Activated naive CD8-positive, alpha-beta T cell treated with anti-CD3 and anti-CD28 coated beads, Interleukin-2, amount 10 ng/mL, durations not matched to agents 7 days and 5 days (primary cell): ENCODE results near the gene STAG1. TPM values are rescaled to one million over a fixed set of nuclear protein-coding genes. Genes with fewer than 3 reads are reported as not detected.
"Not testable (repeated sequence)": the region's sequence is repeated elsewhere in the genome, so short reads cannot be mapped to it uniquely, and the experiment has no call there.

Experiments
- ATAC-seq: fragments of 150-1000 bp; cut with Tn5 transposase; one replicate; pipeline ENCODE4 v1.10.0; 2021; ENCODE audit warnings: low read depth, moderate library complexity
- POLR2A ChIA-PET: fragments of 350-600 bp; sonication (Branson Sonifier 250); formaldehyde crosslinking; loops from one replicate; lab custom pipeline; 2021; ENCODE audit warnings: antibody characterized with exemption; lab: Charles Lee
- DNase-seq: peaks from one replicate; pipeline ENCODE4 v3.0.0; 2021
- H3K27ac Mint-ChIP-seq: one replicate; pipeline ENCODE4 v1.8.0; 2022; ENCODE audit warnings: mild to moderate bottlenecking, mixed read lengths
- H3K27me3 Mint-ChIP-seq: one replicate; pipeline ENCODE4 v1.8.0; 2022; ENCODE audit warnings: mild to moderate bottlenecking, moderate library complexity, mixed read lengths
- H3K36me3 Mint-ChIP-seq: one replicate; pipeline ENCODE4 v1.8.0; 2021; ENCODE audit warnings: mild to moderate bottlenecking, mixed read lengths
- H3K4me1 Mint-ChIP-seq: one replicate; pipeline ENCODE4 v1.8.0; 2021; ENCODE audit warnings: mixed read lengths
- H3K4me3 Mint-ChIP-seq: one replicate; pipeline ENCODE4 v1.8.0; 2022; ENCODE audit warnings: mild to moderate bottlenecking, moderate library complexity, mixed read lengths
- H3K9me3 Mint-ChIP-seq: one replicate; pipeline ENCODE4 v1.8.0; 2021; ENCODE audit warnings: mixed read lengths
- total RNA-seq, 2 experiments: library from RNA; stranded (reverse); gene quantifications; one replicate each; pipeline ENCODE4 v1.2.3, GENCODE V29; 2021

The STAG1 gene
- total RNA-seq, 2 experiments from 2014 or later, result 39.4 to 43.7 TPM

DNA sequence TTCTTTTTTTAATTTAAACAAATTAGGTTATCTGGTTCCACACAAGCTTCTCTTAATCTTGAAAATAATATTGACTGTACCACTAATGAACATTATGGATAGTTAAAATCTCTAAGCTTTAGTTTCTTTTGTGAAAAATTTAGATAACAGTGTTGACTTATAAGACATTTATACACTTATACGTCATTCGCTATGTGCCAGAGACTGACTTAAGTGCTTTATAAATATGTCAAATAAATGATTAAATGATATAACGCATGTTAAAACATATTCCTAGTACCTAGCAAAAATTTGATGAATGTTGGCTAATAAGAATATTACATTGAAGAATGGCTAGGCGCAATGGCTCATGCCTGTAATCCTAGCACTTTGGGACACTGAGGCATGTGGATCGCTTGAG, 405.7 kb downstream of the STAG1 start:
- ATAC-seq (no peak), DNase-seq (no peak)
- POLR2A ChIA-PET, result no interaction called here
- Mint-ChIP-seq H3K4me1 (peaks cover 2% of the 10 kb centered on the region), H3K9me3 (no peaks in the 10 kb centered on the region), H3K27me3 (no peaks in the 10 kb centered on the region), H3K36me3 (peaks cover 14% of the 10 kb centered on the region), H3K4me3 (no peak overlapping the region), H3K27ac (no peak overlapping the region)

DNA sequence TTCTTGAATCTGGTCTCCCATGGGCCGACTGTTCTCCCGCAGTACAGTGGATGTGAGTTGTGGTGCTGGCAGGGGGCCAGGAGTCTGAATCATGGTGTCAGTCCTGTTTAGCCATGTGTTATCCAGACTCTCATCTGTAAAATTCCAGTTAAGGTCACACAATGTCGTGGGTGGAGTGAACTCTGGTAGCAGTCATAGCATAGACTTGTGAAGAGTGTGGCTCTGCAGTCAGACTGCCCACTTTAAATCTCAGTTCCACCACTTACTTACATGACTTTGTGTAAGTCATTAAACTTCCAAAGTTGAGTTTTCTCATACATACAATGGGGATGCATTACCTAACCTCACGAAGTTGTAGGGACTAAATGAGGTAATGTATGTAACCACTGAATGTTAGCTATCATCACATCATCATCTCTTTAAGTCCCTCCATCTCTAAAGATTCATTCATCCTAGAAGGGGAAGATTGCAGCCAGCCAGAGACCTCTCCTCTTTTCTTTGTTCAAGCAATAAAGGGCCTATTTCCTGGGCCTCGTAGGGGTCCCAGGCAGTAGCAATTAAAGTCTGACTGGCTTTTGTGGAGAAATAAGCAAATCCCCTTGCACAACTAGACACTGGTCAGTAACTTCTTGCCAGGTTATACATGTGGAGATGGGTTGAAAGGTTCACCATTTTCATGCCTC, 408.2 kb downstream of the STAG1 start:
- DNase-seq (no peak), ATAC-seq (no peak)
- Mint-ChIP-seq H3K4me1 (peaks cover 2% of the 10 kb centered on the region), H3K9me3 (no peaks in the 10 kb centered on the region), H3K4me3 (no peak overlapping the region), H3K27ac (no peak overlapping the region), H3K27me3 (no peaks in the 10 kb centered on the region), H3K36me3 (peaks cover 26% of the 10 kb centered on the region)
- POLR2A ChIA-PET, result no interaction called here

DNA sequence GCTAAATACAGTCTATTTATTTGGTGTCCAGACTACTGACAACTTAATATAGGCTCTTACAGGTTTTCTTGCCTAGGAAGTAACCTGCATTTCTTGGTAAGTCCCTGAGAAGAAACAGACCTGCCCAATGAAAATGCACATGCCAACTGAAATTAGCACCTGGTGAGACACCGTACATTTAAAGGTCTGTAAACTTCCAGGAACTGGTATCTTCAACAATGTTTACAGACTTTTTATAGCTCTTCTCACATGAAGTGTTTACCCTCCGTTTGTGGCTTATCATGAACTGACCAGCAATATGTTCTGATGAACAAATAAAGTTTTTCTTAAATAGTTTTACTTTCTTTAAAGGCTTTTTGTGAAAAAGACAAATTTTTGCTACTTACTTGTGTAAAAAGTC, 408.7 kb downstream of the STAG1 start:
- Mint-ChIP-seq H3K27me3 (no peaks in the 10 kb centered on the region), H3K9me3 (no peaks in the 10 kb centered on the region), H3K36me3 (peaks cover 27% of the 10 kb centered on the region), H3K27ac (no peak overlapping the region), H3K4me1 (peaks cover 2% of the 10 kb centered on the region), H3K4me3 (no peak overlapping the region)
- ATAC-seq, result no peak
- DNase-seq, result no peak
- POLR2A ChIA-PET, result no interaction called here

DNA sequence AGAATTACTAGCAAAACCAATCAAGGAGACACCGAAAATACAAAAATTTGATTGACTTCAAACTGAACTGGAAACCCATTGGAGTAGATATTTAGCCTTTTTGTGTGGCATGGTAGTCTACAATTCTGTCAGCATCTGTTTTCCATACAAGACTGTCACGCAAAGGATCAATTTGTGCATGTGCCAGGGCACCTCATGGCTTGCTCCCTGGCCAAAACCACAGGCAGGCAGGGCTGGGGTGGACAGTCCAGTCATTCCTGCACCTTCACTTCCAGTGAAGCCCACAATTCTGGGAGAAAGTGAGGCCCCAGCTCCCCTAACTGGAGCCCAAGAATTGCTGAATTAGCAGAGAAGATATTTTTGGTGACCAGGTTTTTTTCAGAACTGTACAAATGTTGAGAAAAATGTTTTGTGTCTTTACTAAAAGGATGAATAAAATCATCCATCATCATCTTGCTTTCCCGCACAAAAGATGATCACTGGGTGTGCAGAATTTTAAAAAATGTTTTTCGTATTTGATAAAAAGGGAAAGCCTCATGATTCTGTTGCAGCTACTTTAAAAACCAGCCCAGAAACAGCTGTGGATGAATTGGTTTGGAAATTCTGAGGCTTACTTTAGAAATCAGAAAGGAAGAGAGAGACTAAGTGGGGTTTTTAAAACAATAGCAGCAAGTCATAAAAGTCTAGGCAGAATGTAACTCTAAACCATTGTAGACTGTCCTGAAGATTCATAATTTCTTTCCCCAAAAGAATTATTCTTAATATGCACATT, 415.7 kb downstream of the STAG1 start:
- ATAC-seq (no peak), DNase-seq (no peak)
- POLR2A ChIA-PET, result no interaction called here
- Mint-ChIP-seq H3K9me3 (no peaks in the 10 kb centered on the region), H3K27me3 (no peaks in the 10 kb centered on the region), H3K4me1 (no peaks in the 10 kb centered on the region), H3K27ac (no peak overlapping the region), H3K36me3 (peaks cover 44% of the 10 kb centered on the region), H3K4me3 (no peak overlapping the region)

DNA sequence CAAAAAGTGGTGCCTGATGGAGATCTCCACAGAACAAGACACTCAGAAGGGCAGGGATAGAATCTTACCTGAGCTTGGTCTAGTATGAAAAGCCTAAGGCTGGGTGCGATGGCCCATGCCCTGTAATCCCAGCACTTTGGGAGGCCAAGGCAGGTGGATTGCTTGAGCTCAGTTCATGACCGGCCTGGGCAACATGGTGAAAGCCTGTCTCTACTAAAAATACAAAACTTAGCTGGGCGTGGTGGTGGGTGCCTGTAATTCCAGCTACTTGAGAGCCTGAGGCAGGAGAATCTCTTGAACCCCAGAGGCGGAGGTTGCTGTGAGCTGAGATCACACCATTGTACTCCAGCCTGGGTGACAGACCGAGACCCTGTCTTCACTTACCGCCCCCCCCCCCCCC, 417.5 kb downstream of the STAG1 start:
- ATAC-seq, H3K4me1 Mint-ChIP-seq, DNase-seq, POLR2A ChIA-PET, H3K27me3 Mint-ChIP-seq, H3K27ac Mint-ChIP-seq, H3K4me3 Mint-ChIP-seq, H3K9me3 Mint-ChIP-seq: not testable (repeated sequence)
- H3K36me3 Mint-ChIP-seq, result peaks cover 36% of the 10 kb centered on the region

DNA sequence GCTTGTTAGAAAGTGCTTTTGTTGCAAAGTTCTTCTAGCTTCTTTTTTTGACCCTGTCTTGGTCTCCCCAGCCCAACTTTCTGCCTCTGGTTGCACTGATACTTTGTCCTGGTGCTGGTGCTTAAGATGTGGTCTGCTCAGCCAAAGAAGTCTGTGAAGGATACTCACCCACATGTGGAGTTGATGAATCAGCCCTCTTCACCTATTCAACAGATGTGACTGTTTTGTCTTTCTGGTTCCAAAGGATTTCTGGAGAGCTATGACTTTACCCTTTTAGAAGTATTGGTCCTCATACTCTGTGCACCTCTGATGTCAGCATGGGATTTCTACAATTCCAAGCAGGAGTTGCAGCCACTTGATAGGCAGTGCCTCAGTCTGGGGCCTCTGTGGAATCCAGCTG, 418.0 kb downstream of the STAG1 start:
- H3K4me3 Mint-ChIP-seq, result no peak overlapping the region
- no peaks in the 10 kb centered on the region for H3K9me3 Mint-ChIP-seq
- no peaks in the 10 kb centered on the region for H3K27me3 Mint-ChIP-seq
- POLR2A ChIA-PET, result no interaction called here
- no peak for ATAC-seq
- DNase-seq, result no peak
- peaks cover 38% of the 10 kb centered on the region for H3K36me3 Mint-ChIP-seq
- no peak overlapping the region for H3K27ac Mint-ChIP-seq
- H3K4me1 Mint-ChIP-seq, result no peaks in the 10 kb centered on the region

DNA sequence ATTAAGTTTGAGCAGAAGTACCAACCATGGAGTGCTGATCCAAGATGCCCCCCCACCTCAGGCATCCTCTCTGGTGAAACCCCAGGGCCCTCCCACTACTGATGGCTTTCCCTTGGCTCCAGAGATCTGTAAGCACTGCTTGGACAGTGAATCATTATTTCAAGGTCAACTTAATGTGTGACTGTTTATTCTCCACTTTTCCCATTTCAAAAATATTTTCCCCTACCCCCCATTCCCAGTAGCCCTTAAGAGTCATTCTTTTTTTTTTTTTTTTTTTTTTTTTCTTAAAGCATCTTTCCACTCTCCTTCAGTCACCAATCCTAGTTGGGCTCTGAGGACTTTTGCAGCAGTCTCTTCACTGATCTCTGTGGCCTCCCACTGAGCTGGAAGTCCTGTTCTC, 419.4 kb downstream of the STAG1 start:
- H3K4me3 Mint-ChIP-seq, result no peak overlapping the region
- no peak overlapping the region for H3K27ac Mint-ChIP-seq
- H3K9me3 Mint-ChIP-seq, result no peaks in the 10 kb centered on the region
- peaks cover 42% of the 10 kb centered on the region for H3K36me3 Mint-ChIP-seq
- DNase-seq (no peak), ATAC-seq (no peak)
- no peaks in the 10 kb centered on the region for H3K27me3 Mint-ChIP-seq
- H3K4me1 Mint-ChIP-seq, result no peaks in the 10 kb centered on the region
- POLR2A ChIA-PET, result interaction anchor here (0.5 kb wide), 1 partner anchor 306 kb away, joined by 3 read pairs; no protein-coding TSS in a partner anchor

DNA sequence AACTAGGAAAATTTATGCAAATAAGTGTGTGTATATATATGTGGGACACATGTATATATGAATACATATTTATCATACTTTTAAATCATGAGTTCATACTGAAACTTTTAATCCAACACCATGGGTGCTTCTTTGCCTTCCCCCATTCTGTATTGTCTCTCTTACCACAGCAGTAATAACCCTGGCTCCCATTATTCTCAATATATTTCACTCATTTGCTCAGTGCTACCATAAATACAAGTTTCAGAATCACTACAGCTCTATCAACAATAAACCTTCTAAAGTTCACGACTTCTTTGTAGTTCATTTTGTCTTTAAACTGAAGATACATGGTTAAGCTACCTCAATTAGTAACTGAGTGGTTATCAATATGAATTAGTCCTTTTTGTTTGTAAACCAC, 419.9 kb downstream of the STAG1 start:
- no peaks in the 10 kb centered on the region for H3K9me3 Mint-ChIP-seq
- H3K27ac Mint-ChIP-seq, result no peak overlapping the region
- POLR2A ChIA-PET, result interaction anchor here (0.5 kb wide), 1 partner anchor 306 kb away, joined by 3 read pairs; no protein-coding TSS in a partner anchor
- DNase-seq (no peak), ATAC-seq (no peak)
- H3K36me3 Mint-ChIP-seq, result peaks cover 42% of the 10 kb centered on the region
- H3K27me3 Mint-ChIP-seq, result no peaks in the 10 kb centered on the region
- no peak overlapping the region for H3K4me3 Mint-ChIP-seq
- no peaks in the 10 kb centered on the region for H3K4me1 Mint-ChIP-seq

DNA sequence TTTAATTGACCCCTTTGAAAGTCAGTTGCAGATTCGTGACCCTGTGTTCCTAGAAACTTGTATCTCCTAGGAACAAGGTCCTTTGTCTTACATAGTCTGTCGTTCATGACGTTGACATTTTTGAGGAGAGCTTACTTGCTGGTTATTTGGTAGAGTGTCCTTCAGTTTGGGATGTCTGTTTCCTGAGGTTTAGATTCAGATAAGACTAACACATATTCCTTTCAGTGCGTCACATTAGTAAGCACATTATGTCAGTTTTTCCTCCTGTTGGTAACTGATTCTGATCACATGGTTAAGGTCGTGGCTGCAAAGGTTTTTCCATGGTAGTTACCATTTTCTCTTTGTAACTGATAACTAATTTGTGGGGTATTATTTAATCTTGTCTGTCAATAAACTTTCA, 421.3 kb downstream of the STAG1 start:
- Mint-ChIP-seq H3K4me3 (no peak overlapping the region), H3K27ac (no peak overlapping the region), H3K27me3 (no peaks in the 10 kb centered on the region), H3K4me1 (no peaks in the 10 kb centered on the region), H3K36me3 (peaks cover 54% of the 10 kb centered on the region), H3K9me3 (no peaks in the 10 kb centered on the region)
- DNase-seq, result no peak
- POLR2A ChIA-PET, result no interaction called here
- no peak for ATAC-seq

DNA sequence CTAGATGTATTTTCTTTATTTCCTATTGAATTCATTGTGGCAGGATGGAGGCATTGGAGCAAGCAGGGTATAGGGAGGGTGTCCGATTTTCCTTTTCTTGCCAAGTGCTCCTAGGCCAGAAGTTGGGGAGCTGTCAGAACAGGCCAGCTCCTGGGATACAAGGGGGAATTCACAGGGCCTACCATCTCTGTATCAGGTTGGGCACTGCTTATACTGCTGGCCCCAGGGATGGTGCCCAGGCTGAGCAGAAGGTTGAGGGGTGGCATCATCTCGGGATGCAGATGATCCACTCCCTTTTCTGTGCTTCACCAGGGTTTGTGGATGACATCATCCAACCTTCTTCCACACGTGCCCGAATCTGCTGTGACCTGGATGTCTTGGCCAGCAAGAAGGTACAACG, 422.6 kb downstream of the STAG1 start:
- Mint-ChIP-seq H3K27me3 (no peaks in the 10 kb centered on the region), H3K27ac (no peak overlapping the region), H3K36me3 (peaks cover 51% of the 10 kb centered on the region), H3K4me1 (no peaks in the 10 kb centered on the region), H3K9me3 (no peaks in the 10 kb centered on the region), H3K4me3 (no peak overlapping the region)
- DNase-seq, result no peak
- ATAC-seq, result no peak
- POLR2A ChIA-PET, result no interaction called here

DNA sequence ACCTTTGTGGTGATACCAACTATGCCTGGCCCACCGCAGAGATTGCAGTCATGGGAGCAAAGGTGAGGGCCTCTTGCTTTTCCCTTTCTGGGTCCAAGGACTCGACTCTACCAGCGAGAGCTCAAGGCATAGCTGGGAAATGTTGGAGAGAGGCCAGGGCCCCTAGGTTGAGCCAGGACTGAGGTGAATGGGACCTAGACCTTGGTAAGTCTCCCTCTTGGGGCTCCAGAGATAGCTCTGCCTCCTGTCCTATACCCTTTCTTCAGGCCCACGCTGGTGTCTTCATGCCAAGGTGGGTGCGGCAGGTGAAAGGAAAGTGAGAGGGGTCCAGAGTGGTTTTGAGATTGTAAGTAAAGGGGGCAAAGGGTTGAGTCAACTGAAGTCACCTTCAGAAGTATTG, 424.5 kb downstream of the STAG1 start:
- peaks cover 10% of the 10 kb centered on the region for H3K9me3 Mint-ChIP-seq
- H3K27me3 Mint-ChIP-seq, result no peaks in the 10 kb centered on the region
- H3K4me3 Mint-ChIP-seq, result no peak overlapping the region
- peaks cover 51% of the 10 kb centered on the region for H3K36me3 Mint-ChIP-seq
- no peak overlapping the region for H3K27ac Mint-ChIP-seq
- ATAC-seq (no peak), DNase-seq (no peak)
- POLR2A ChIA-PET, result no interaction called here
- no peaks in the 10 kb centered on the region for H3K4me1 Mint-ChIP-seq

DNA sequence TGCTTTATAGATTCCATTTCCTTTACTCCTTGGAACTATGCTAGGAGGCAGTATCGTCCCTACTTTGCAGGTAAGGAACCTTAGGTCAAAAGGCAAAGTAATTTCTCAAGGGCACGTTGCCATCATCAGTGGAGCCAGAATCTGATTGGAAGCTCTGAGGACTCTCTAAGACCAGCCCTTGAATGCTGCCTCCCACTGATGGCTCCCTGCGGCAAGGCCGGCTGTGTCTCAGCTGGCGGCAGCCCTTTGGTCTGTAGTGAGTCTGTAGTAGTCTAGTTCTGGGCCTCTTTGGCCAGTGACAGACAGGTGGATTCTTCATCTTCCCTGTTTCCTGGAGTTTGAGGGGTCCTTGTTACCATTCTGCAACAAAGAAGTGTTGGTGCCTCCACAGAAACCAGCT, 425.9 kb downstream of the STAG1 start:
- Mint-ChIP-seq H3K4me1 (no peaks in the 10 kb centered on the region), H3K9me3 (peaks cover 19% of the 10 kb centered on the region), H3K27me3 (no peaks in the 10 kb centered on the region), H3K4me3 (no peak overlapping the region), H3K36me3 (peaks cover 60% of the 10 kb centered on the region), H3K27ac (no peak overlapping the region)
- no peak for DNase-seq
- POLR2A ChIA-PET, result no interaction called here
- ATAC-seq, result no peak

DNA sequence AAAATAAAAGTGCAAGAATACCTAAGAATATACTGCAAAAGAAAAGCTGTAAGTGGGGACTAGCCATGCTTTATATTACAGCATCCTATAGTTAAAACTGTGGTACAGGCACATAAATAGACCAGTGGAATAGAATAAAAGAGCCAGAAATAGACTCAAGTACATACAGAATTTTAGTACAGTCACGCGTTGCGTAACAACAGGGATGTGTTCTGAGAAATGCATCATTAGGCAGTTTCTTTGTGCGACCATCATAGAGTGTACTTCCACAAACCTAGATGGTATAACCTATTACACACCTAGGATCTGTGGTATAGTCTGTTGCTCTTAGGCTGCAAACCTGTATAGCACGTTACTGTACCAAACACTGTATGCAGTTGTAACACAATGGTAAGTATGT, 440.2 kb downstream of the STAG1 start:
- no peak overlapping the region for H3K27ac Mint-ChIP-seq
- no peaks in the 10 kb centered on the region for H3K27me3 Mint-ChIP-seq
- H3K4me3 Mint-ChIP-seq, result no peak overlapping the region
- H3K36me3 Mint-ChIP-seq, result peaks cover 11% of the 10 kb centered on the region
- H3K9me3 Mint-ChIP-seq, result no peaks in the 10 kb centered on the region
- no peaks in the 10 kb centered on the region for H3K4me1 Mint-ChIP-seq
- POLR2A ChIA-PET, result no interaction called here
- no peak for ATAC-seq
- DNase-seq, result no peak

DNA sequence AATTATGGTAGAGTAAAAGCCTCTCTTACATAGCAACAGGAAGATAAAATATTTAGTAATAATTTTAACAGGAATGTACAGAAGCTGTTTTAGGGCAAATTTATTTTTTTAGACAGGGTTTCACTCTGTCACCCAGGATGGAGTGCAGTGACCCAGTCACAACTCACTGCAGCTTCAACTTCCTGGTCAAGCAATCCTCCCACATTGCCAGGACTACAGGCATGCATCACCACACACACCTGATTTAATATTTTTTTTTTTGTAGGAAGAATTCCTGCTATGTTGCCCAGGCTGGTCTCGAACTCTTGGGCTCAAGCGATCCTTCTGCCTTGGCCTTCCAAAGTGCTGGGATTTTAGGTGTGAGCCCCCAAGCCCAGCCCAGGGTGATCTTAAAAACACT, 440.9 kb downstream of the STAG1 start:
- DNase-seq, result no peak
- Mint-ChIP-seq H3K4me3 (no peak overlapping the region), H3K27me3 (no peaks in the 10 kb centered on the region), H3K27ac (no peak overlapping the region), H3K9me3 (no peaks in the 10 kb centered on the region), H3K36me3 (peaks cover 11% of the 10 kb centered on the region), H3K4me1 (no peaks in the 10 kb centered on the region)
- POLR2A ChIA-PET, result no interaction called here
- no peak for ATAC-seq
